ENCODE results near the gene TCN1.

Gene TCN1

GRCh38 chr11:59807047-59807610 is 59.2 kb downstream of the TCN1 start:
- DNase-seq = no peak

GRCh38 chr11:59804061-59804460 is 62.2 kb downstream of the TCN1 start:
- DNase-seq = no peak
